Stimulated activated CD4-positive, alpha-beta T cell treated with anti-CD3 and anti-CD28 coated beads, Interleukin-2, amount 100 ng/mL, for 24 hours (primary cell): ENCODE results near the gene C3orf52.
A peak's percentile ranks its signal among the peaks of the same experiment; 100 is the strongest.

Experiments
- DNase-seq, 2 donors: peaks; one replicate each; pipeline ENCODE4 v3.0.0-alpha.2; 2020

Gene C3orf52

GRCh38 chr3:112136959-112137693 is 50.9 kb downstream of the C3orf52 start:
- DNase-seq, result peak; percentile 18 to 40

- DNase-seq, result no peak
These were observed 51.6 kb downstream of the C3orf52 start for GRCh38 chr3:112137781-112138180.

GRCh38 chr3:112138219-112138969 is 52.2 kb downstream of the C3orf52 start:
- DNase-seq, result no peak

- no peak for DNase-seq
These were observed 54.4 kb downstream of the C3orf52 start for GRCh38 chr3:112140584-112140983.

- no peak for DNase-seq
These were observed 55.1 kb downstream of the C3orf52 start for GRCh38 chr3:112141293-112141692.

- no peak for DNase-seq
These were observed 57.1 kb downstream of the C3orf52 start for GRCh38 chr3:112143251-112143650.

GRCh38 chr3:112143689-112144088 is 57.5 kb downstream of the C3orf52 start:
- no peak for DNase-seq

GRCh38 chr3:112149136-112149535 is 62.9 kb downstream of the C3orf52 start:
- DNase-seq, result no peak

GRCh38 chr3:112167758-112168157 is 81.6 kb downstream of the C3orf52 start:
- DNase-seq, result no peak
